ENCODE data around the gene AIFM2. TPM values are rescaled to one million over a fixed set of nuclear protein-coding genes. Genes with fewer than 3 reads are reported as not detected.

The AIFM2 gene
- total and polyA plus RNA-seq, 2 donors (not counting 3 experiments of a cell fraction or from before 2014, with no cell fraction given), result 6.9 to 8.7 TPM

DNA sequence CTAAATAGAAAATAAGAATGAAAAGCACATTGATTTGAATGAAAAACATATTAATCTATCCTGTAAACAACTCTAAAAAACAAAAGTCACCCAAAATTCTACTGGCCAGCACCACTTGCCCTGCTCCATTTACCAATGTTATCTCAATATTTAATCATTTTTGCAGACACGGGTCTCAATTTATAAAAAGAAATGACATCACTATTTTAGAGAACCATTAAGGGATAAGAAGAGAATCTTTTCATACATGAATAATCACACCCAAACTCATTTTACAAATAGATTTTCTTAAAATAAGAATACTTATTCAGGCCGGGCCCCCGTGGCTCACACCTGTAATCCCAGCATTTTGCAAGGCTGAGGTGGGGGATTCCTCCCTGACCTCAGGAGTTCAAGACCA lies 33.8 kb upstream of the AIFM2 start:
- H3K9ac ChIP-seq (replicated peaks; ENCODE audit: extremely low read depth, insufficient read depth, low read length), result no peak overlapping the region
- H3K9me3 ChIP-seq (replicated peaks; ENCODE audit: control insufficient read depth, insufficient read depth, low read length), result no peaks in the 10 kb centered on the region
- intact Hi-C loops (cut with micrococcal nuclease), result no loop called here
- POLR2A ChIA-PET, result interaction anchor here (0.7 kb wide), 1 partner anchor 176 kb away, joined by 3 read pairs; no protein-coding TSS in a partner anchor
- DNase-seq (ENCODE audit: low read depth, low spot score), result no peak
- no peak overlapping the region for H2AFZ ChIP-seq (ENCODE audit: low read depth, low read length)
- BruUV-seq (replicated peaks), result no TSS peak
- peaks cover 5% of the 10 kb centered on the region for H4K20me1 ChIP-seq (replicated peaks; ENCODE audit: control insufficient read depth, extremely low read depth, insufficient read depth, low read length)
- no peak overlapping the region for H3K4me2 ChIP-seq (ENCODE audit: insufficient read depth, low read length)
- CTCF ChIA-PET, result interaction anchor here (1.9 kb wide), 1 partner anchor 20 kb away, joined by 7 read pairs; the partner anchor contains the start of gene TYSND1
- H3K9me1 ChIP-seq (replicated peaks; ENCODE audit: control insufficient read depth, extremely low read depth, insufficient read depth, low read length), result no peaks in the 10 kb centered on the region
- H3K27ac ChIP-seq (ENCODE audit: insufficient read depth, low read depth, low read length), result no peak overlapping the region
- no peak for TF ChIP-seq JUN (IDR thresholded peaks at IDR 0.05; ENCODE audit: borderline replicate concordance, insufficient read depth, insufficient read length, low read depth)
- TF ChIP-seq FOS (IDR thresholded peaks at IDR 0.05; ENCODE audit: borderline replicate concordance, insufficient read depth, low read length), result no peak
- H3K4me1 ChIP-seq (ENCODE audit: control insufficient read depth, extremely low read depth, insufficient read depth, low read length), result peaks cover 9% of the 10 kb centered on the region
- H3K79me2 ChIP-seq (ENCODE audit: control insufficient read depth, insufficient read depth, low read length), result peaks cover 86% of the 10 kb centered on the region
- H3K36me3 ChIP-seq (ENCODE audit: control insufficient read depth in 2 of 2, extremely low read depth in 1 of 2, insufficient read depth in 2 of 2, low read length in 2 of 2), result peaks cover 2 to 12% of the 10 kb centered on the region in 2 experiments
- dilution Hi-C loops (cut with MboI; ENCODE audit: extremely low pct_ligation_motif_present, low sequenced_read_pairs), result no loop called here
- H3K4me3 ChIP-seq (replicated peaks in 1 of 3; ENCODE audit: insufficient read depth in 1 of 3, low read depth in 1 of 3, low read length in 3 of 3), result no peak overlapping the region
- FAIRE-seq, result no peak
- H3K27me3 ChIP-seq (ENCODE audit: control insufficient read depth in 2 of 2, insufficient read depth in 2 of 2, low read length in 2 of 2), result no peaks in the 10 kb centered on the region

DNA sequence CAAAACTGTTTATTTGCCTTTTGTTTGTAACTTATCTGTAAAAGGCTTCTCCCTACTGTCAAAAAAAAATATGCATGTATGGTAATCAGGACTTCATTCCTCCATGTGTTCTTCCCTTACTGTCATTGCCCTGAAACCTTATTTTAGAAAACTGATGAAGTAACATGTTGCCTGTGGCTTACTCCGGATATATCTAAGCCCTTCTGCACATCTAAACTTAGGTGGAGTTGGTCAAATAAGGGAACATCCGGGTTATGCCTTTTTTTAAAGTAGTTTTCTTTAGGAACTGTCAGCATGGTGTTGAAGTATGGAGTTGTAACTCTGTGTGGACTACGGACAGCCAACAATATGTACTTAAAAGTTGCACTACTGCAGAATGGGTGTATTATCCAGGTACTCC lies 31.5 kb upstream of the AIFM2 start:
- Histone ChIP-seq H3K9me1 (replicated peaks; ENCODE audit: control insufficient read depth, extremely low read depth, insufficient read depth, low read length) (no peaks in the 10 kb centered on the region), H3K79me2 (ENCODE audit: control insufficient read depth, insufficient read depth, low read length) (peaks cover 86% of the 10 kb centered on the region), H3K4me1 (ENCODE audit: control insufficient read depth, extremely low read depth, insufficient read depth, low read length) (peaks cover 6% of the 10 kb centered on the region), H3K9me3 (replicated peaks; ENCODE audit: control insufficient read depth, insufficient read depth, low read length) (no peaks in the 10 kb centered on the region), H3K27ac (ENCODE audit: insufficient read depth, low read depth, low read length) (no peak overlapping the region), H3K36me3 (ENCODE audit: control insufficient read depth in 2 of 2, extremely low read depth in 1 of 2, insufficient read depth in 2 of 2, low read length in 2 of 2) (peaks cover 2 to 21% of the 10 kb centered on the region in 2 experiments), H2AFZ (ENCODE audit: low read depth, low read length) (no peak overlapping the region), H3K4me3 (replicated peaks in 1 of 3; ENCODE audit: insufficient read depth in 1 of 3, low read depth in 1 of 3, low read length in 3 of 3) (no peak overlapping the region), H4K20me1 (replicated peaks; ENCODE audit: control insufficient read depth, extremely low read depth, insufficient read depth, low read length) (peaks cover 5% of the 10 kb centered on the region), H3K9ac (replicated peaks; ENCODE audit: extremely low read depth, insufficient read depth, low read length) (no peak overlapping the region), H3K4me2 (ENCODE audit: insufficient read depth, low read length) (no peak overlapping the region), H3K27me3 (ENCODE audit: control insufficient read depth in 2 of 2, insufficient read depth in 2 of 2, low read length in 2 of 2) (no peaks in the 10 kb centered on the region)
- intact Hi-C loops (cut with micrococcal nuclease), result no loop called here
- POLR2A ChIA-PET, result no interaction called here
- FAIRE-seq, result no peak
- BruUV-seq (replicated peaks), result no TSS peak
- dilution Hi-C loops (cut with MboI; ENCODE audit: extremely low pct_ligation_motif_present, low sequenced_read_pairs), result no loop called here
- no peak for TF ChIP-seq GATA2 (IDR thresholded peaks at IDR 0.05; ENCODE audit: insufficient read depth, insufficient read length, low read depth, low read length)
- TF ChIP-seq POLR2AphosphoS5 (IDR thresholded peaks at IDR 0.05; ENCODE audit: insufficient read depth, low read depth, low read length), result no peak
- no peak for TF ChIP-seq MYC (IDR thresholded peaks at IDR 0.05; ENCODE audit: low read depth, low read length)
- TF ChIP-seq POLR2A (IDR thresholded peaks at IDR 0.05; ENCODE audit: low read depth, low read length), result no peak
- TF ChIP-seq, protein P1, sequence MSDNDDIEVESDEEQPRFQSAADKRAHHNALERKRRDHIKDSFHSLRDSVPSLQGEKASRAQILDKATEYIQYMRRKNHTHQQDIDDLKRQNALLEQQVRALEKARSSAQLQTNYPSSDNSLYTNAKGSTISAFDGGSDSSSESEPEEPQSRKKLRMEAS (IDR thresholded peaks at IDR 0.05; ENCODE audit: insufficient read depth, insufficient read length), result no peak
- DNase-seq (ENCODE audit: low read depth, low spot score), result no peak
- CTCF ChIA-PET, result no interaction called here

Measured in endothelial cell of umbilical vein (primary cell).